T-helper 9 cell (primary cell): ENCODE results near the gene CNGA2.

ENCODE experiments used
- DNase-seq: peaks from one replicate; pipeline ENCODE4 v3.0.0-alpha.2; 2020

Gene CNGA2

DNA sequence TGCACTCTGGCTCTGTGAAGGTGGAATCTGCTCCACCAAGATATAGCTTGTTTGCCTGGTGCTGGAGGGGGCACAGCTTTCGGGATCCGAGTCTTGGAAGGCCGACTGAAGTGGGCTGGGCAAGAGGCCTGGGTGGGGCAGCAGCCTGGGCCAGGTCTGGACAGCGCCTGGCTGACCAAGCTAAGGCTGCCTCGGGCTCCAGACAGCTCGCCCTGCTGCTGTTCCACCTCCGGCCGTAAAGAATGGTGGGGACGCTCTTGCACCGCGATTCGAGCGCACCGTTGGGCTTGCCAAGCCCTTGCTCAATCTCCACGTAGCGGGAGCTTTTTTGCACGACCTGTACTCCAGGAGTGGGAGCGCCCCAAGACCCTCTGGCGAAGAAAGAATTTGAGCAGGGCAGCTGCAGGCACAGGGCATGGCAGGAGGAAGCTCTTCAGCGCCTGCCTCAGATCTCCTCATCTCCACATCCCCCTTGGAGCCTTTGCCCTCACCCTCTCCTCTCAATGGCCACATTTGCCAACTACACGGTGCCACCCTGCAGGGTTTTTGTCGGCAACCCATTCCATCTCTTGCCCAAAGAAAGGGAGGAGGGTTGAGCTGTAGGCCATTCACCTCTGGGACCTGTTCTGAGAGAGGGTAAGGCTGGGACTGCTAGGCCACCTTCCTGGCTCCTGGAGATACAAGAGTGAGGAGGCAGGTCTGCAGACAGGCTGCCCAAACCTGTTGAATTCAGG is 18.9 kb downstream of the CNGA2 start:
- DNase-seq: no peak

- DNase-seq: no peak
Observed at GRCh38 chrX:151754047-151754429, 19.5 kb downstream of the CNGA2 start.

DNA sequence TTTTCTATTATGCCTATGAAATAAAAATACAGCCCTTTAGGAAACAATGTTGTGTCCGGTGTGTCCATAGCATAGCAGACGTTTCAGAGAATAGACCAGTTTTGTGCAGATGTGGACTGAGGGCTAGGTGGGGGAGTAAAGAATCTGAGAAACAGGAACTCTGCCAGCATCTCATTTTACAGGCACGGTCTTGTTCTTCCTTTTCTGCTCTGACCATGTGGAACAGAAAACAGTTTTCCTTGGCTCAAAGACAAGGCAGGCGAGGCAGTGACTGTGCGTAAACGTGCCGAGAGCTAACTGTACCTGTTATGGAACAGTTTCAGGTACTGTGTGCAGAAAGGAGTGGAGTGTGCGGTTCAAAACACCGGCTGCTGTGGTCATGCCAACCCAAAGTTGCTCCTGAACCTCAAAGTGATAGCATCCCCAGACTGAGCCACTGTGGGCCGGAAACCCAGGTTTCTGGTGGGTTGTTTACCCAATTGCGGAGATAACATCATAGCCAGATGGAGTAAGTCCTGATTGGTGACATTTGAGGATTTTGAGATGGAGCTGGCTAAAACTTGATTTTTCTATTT is 20.2 kb downstream of the CNGA2 start:
- DNase-seq: no peak

DNA sequence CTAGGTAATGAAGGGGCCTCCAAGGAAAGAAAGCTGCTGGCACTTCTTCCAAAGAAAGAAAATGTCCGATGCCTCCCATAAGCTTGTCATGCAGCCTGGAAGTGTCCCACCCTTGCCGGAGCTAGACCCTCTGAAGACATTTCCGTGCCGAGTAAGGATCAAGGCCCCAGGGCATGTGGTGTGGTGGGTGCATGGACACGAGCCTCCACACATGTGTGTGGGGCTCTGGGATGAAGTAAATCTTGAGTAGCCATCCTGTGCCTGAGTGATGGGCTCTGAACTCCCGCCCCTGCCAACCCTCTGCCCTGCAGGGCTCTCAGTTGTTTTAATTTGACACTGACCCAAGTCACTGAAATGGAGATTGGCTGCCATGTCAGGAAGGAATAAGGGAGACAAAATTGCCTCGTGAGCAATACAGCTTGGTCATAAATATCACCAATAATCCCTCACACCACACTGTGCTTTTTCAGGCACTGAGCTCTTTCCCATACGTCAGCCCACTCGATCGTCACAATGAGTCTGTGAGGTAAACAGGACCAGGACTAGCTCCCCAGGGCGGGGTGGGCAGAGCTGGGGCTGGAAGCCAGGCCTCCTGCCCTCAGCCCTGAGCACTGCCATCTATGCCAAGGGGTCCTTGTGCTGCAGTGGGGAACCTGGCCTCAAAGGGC is 24.6 kb downstream of the CNGA2 start:
- DNase-seq: no peak

DNA sequence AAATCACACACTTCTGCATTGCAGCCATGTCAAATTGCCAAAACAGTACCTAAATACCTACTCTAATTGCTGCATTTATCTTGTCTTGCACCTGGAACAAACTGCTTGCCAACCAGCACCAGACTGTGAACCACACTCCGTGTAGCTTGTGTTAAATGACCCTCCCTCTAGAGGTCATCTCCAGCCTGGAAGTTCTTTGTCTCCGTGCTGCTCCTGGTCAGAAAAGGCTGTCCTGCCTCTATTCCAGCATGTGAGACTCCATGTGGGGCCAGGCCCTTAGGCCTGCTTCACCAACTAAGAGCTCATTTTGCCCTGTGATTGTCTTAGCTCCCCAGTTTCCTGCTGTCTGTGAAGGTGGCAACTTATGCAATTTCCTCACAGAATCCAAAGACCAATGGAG is 28.3 kb downstream of the CNGA2 start:
- no peak for DNase-seq

- DNase-seq: no peak
Observed at GRCh38 chrX:151763711-151764110, 29.2 kb downstream of the CNGA2 start.

DNA sequence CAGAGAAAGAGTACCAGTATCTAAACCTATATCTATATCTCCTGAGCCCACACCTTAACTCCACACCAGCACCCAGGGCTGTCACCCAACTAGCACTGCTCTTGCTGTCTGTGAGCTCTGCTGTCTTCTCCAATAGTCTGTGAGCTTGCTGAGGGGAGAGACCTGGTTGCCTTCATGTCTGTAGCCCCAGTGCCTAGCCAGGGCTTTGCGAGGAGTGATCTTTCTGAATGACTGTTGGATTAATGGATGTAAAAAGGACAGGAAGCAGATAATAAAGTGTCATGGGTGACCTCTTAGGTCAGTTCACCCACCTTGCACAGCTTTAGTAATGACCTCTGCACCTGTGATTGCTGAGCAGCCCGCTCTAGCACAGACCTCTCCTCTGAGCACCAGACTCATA is 30.5 kb downstream of the CNGA2 start:
- no peak for DNase-seq

DNA sequence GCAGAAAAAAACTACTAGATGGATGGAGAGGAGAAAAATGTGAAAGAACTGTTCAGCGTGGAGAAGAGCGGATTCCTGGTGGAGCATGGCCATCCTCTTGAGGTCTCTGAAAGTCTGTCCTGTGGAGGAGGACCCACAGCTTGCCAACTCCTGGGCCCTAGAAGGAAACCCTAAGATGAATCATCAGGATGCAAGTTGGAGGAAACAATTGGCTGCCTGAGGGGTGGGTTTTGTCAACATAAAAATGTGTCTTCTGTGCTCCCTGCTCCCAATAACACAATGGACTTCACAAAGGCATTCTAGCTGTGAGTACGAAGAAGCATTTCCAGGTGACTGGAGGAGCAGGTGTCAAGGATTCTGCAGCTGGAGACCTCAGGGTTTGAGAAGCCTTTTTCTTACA is 37.2 kb downstream of the CNGA2 start:
- no peak for DNase-seq

GRCh38 chrX:151773434-151773833 is 38.9 kb downstream of the CNGA2 start:
- DNase-seq: no peak

DNA sequence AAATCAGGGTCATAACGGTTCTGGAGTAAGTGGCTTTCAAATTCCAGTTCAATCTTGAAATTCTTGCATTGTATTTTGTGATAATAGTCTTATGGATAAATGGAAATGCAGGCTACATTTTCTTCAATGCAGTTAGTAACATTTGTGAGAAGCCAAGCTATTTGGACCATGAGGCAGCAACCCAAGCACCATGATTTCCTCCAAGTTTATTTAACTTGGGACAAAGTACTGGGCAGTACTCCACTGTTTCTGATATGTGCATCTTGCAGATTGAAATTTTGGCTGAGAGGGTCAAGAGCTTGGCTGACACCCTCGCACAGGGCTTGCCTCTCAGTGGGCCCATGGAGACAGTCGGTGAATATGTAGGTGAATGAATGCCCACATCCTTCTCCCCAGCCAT is 39.9 kb downstream of the CNGA2 start:
- no peak for DNase-seq

- DNase-seq: no peak
Observed at GRCh38 chrX:151776181-151776731, 41.7 kb downstream of the CNGA2 start.

- no peak for DNase-seq
Observed at GRCh38 chrX:151776936-151777335, 42.4 kb downstream of the CNGA2 start.

DNA sequence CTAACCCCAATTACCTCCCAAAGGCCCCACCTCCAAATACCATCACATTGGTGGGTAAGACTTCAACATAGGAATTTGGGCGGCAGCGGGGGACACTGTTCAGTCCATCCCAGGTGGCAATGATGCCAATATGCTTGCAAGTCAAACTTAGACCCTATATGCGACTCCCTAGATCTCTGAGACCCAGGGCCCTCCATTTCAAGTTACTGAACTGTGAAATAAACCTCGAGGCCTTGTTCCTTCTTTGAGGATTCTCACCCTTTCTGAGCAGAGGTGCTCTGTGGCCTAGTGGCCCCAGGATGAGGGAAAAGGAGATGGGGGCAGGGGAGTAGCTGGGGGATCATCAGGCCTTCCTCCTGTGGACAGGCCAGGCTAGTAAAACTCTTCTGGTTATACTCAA is 44.7 kb downstream of the CNGA2 start:
- no peak for DNase-seq

DNA sequence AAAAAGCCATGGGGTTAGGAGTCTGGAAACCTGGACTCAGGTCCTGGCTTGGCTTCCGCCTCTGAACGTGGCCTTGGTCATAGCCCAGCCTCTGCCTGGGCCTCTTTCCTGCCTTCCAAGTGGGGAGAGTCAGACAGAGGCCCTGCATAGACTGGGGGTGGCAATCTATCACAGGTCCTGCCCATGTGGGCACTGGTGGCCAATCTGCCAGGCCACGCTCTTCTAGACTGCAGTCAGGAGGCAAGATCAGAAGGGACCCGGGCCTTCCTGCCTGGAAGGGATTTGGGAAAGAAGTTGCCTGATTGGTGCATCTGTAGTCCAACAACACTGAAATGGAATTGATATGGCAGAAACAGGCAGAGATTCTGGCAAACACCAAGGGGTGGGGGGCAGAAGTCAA is 46.1 kb downstream of the CNGA2 start:
- no peak for DNase-seq

- no peak for DNase-seq
Observed at GRCh38 chrX:151789179-151789800, 54.7 kb downstream of the CNGA2 start.

GRCh38 chrX:151790481-151791160 is 56.1 kb downstream of the CNGA2 start:
- no peak for DNase-seq

DNA sequence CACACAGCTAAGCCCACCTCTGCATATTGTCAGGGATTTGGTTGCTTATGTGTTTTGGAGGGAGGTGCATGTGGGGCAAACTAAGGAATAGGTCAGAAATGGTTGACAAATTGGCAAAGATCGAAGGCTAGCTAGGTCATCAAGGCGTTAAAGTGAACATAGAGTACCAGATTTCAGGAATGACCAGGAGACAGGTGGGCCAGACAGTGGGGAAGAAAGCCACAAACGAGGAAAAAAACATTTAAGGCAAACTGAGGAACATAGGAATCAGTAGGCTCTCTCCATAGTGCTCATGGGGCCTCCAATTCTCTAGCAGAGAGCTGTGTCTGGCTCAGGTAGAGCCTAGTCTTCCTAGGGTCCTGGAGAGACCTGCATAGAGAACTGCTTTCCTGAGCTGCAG is 57.4 kb downstream of the CNGA2 start:
- DNase-seq: no peak

- no peak for DNase-seq
Observed at GRCh38 chrX:151792505-151792904, 58.0 kb downstream of the CNGA2 start.

DNA sequence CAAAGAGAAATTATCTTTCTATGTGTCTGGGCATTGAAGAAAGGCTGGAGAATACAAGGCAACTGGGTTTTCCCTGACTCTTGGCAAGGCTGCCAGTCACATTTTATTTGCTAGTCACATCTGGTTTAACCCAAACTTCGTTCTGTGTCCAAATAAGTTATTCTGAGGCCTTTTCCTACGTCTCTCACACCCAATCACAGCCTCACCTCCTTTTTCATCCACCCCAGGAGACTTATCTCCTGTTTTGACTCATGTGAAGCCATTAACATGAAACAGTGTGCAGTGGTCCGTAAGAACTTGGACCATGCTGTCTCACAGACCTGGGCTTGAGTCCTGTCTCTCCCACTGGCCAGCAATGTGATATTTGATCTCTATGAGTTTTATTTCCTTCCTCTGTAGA is 59.3 kb downstream of the CNGA2 start:
- no peak for DNase-seq
